ENCODE results near the gene NARS2. TPM values are rescaled to one million over a fixed set of nuclear protein-coding genes. Genes with fewer than 3 reads are reported as not detected.

Gene NARS2
- total RNA-seq, 1 donor: 7.8 TPM

DNA sequence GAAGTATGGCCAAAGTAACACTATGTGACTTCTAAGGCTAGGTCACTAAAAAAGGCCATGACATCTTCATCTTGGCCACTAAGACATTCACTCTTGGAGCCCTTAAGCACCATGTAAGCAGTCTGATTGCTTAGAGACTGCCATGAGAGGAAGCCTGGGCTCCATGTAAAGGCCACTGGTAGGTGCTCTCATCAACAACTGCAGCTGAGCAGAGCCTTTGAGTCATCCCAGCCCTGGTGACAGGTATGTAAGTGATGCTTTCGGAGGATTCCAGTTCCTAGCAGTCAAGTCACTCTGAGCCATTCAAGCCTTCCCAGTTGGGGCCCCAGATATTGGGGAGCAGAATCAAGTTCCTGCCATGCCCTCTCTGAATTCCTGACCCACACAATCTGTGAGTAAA is 183.2 kb downstream of the NARS2 start:
- H3K27me3 ChIP-seq (ENCODE audit: insufficient read depth, low read length): no peaks in the 10 kb centered on the region
- H3K9me3 ChIP-seq (ENCODE audit: low read depth, low read length): no peaks in the 10 kb centered on the region
- H3K4me1 ChIP-seq (ENCODE audit: insufficient read depth, low read length): peaks cover 39% of the 10 kb centered on the region

DNA sequence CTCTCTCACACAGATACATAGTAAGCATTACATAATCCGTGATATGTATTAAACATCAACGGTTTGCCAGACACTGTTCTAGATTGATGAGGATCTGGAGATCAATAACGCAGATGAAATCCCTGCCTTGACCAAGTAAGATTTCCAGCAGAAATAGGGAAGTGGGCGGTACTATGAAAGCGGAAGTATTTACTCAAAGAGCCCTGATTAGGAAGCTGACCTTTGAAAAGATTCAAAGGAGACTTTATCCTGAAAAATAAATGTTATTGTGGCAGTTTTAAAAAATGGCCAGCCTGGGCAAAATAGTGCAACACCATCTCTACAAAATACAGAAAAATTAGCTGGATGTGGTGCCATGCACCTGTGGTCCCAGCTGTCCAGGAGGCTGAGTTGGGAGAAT is 183.9 kb downstream of the NARS2 start:
- Histone ChIP-seq H3K4me1 (ENCODE audit: insufficient read depth, low read length) (peaks cover 39% of the 10 kb centered on the region), H3K4me3 (ENCODE audit: low read length) (no peak overlapping the region), H3K27me3 (ENCODE audit: insufficient read depth, low read length) (no peaks in the 10 kb centered on the region), H3K9me3 (ENCODE audit: low read depth, low read length) (no peaks in the 10 kb centered on the region)

More for the DNA sequence above, 183.2 kb downstream of the NARS2 start:
- no peak overlapping the region for H3K4me3 ChIP-seq (ENCODE audit: low read length)

DNA sequence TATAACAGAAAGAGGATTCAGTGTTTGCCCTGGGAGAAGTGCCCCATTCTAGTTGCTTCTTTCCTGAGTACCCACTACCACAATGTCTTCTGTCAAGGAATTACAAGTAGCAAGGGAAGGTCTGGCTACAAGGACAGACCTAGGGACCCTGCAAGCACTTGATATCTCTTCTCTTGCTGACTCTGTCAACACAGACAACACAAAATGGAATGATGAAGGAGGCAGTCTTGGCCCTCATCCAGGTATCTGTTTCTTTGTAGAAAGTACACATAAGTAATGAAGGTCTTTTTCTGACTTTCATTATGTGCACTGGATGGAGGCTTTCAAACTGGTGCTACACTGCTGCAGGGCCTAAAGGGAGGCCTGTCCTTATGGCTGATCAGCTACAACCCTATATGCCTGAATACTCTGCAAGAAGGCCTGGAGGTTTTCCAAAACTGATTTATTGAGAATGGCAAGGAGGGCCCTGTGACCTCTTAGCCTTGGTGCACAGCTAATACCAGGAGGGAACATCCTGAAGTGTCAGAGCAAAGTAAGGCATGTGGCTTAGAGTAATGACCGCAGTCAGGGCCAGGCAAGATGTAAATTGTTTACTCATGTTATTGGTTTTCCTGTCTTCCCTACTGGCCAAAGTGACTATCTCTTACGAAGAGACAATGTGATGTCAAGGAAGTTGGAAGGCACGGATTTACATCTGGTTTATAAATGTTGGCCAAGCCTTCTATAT is 188.3 kb downstream of the NARS2 start:
- H3K9me3 ChIP-seq (ENCODE audit: low read depth, low read length): no peaks in the 10 kb centered on the region
- H3K27me3 ChIP-seq (ENCODE audit: insufficient read depth, low read length): no peaks in the 10 kb centered on the region
- H3K4me1 ChIP-seq (ENCODE audit: insufficient read depth, low read length): peaks cover 18% of the 10 kb centered on the region
- H3K4me3 ChIP-seq (ENCODE audit: low read length): no peak overlapping the region

Other genes starting within 250 kb of the NARS2 start
- gene GAB2, start 157.0 kb downstream of the NARS2 start, total RNA-seq: 61.9 TPM